Activated naive CD4-positive, alpha-beta T cell (primary cell): Measurements from ENCODE around the gene CCR2.
"Not testable (repeated sequence)": the region's sequence is repeated elsewhere in the genome, so short reads cannot be mapped to it uniquely, and the experiment has no call there.

Source experiments
- DNase-seq, 4 experiments: peaks; one replicate each; lab custom pipeline; 2025; lab: John Stamatoyannopoulos, UW

CCR2 gene

GRCh38 chr3:46380471-46381221 lies 26.7 kb downstream of the CCR2 start:
- no peak for DNase-seq

- DNase-seq = no peak
Measured at GRCh38 chr3:46381625-46382024, 27.7 kb downstream of the CCR2 start.

- DNase-seq = no peak
Measured at GRCh38 chr3:46383211-46383950, 29.5 kb downstream of the CCR2 start.

GRCh38 chr3:46383951-46384330 lies 30.0 kb downstream of the CCR2 start:
- DNase-seq = no peak

GRCh38 chr3:46386205-46386604 lies 32.3 kb downstream of the CCR2 start:
- DNase-seq = no peak

- DNase-seq = not testable (repeated sequence)
Measured at GRCh38 chr3:46388847-46389246, 34.9 kb downstream of the CCR2 start.

GRCh38 chr3:46389306-46389705 lies 35.4 kb downstream of the CCR2 start:
- no peak for DNase-seq

- not testable (repeated sequence) for DNase-seq
Measured at GRCh38 chr3:46391526-46391925, 37.6 kb downstream of the CCR2 start.

GRCh38 chr3:46393011-46393410 lies 39.1 kb downstream of the CCR2 start:
- no peak for DNase-seq

- DNase-seq = no peak
Measured at GRCh38 chr3:46393554-46394434, 39.9 kb downstream of the CCR2 start.

- DNase-seq = no peak
Measured at GRCh38 chr3:46395210-46395661, 41.3 kb downstream of the CCR2 start.

GRCh38 chr3:46395766-46396530 lies 42.0 kb downstream of the CCR2 start:
- no peak for DNase-seq

GRCh38 chr3:46397111-46397510 lies 43.2 kb downstream of the CCR2 start:
- DNase-seq = no peak

GRCh38 chr3:46398186-46398955 lies 44.5 kb downstream of the CCR2 start:
- DNase-seq = no peak

- no peak for DNase-seq
Measured at GRCh38 chr3:46399098-46399497, 45.2 kb downstream of the CCR2 start.

- DNase-seq = no peak
Measured at GRCh38 chr3:46399557-46399956, 45.6 kb downstream of the CCR2 start.

GRCh38 chr3:46400000-46400734 lies 46.3 kb downstream of the CCR2 start:
- DNase-seq = no peak

GRCh38 chr3:46400846-46401245 lies 46.9 kb downstream of the CCR2 start:
- DNase-seq = no peak

- DNase-seq = no peak
Measured at GRCh38 chr3:46401579-46401978, 47.7 kb downstream of the CCR2 start.

- not testable (repeated sequence) for DNase-seq
Measured at GRCh38 chr3:46402902-46403301, 49.0 kb downstream of the CCR2 start.
